Esophagus squamous epithelium (tissue), 4 donors: ENCODE data around the gene TNNT1.
"Not testable (repeated sequence)": the region's sequence is repeated elsewhere in the genome, so short reads cannot be mapped to it uniquely, and the experiment has no call there.

ENCODE experiments used
- POLR2A ChIP-seq, 4 donors: fragments of 450-650 bp; IDR thresholded peaks; one replicate each; pipeline ENCODE4 v1.6.1; 2017; ENCODE audit warnings: antibody characterized with exemption in 4 of 4, mild to moderate bottlenecking in 4 of 4, moderate library complexity in 3 of 4
- TF ChIP-seq, protein P1 (sequence below), 6 experiments: fragments of 450-650 bp in 4 of 6; fragments of 200-600 bp in 2 of 6; sonication (generic) in 2 of 6; IDR thresholded peaks; one replicate each; pipeline ENCODE4 v1.5.1; 2016 to 2019; ENCODE audit warnings: antibody characterized with exemption in 6 of 6, mild to moderate bottlenecking in 4 of 6, moderate library complexity in 4 of 6

DNA sequence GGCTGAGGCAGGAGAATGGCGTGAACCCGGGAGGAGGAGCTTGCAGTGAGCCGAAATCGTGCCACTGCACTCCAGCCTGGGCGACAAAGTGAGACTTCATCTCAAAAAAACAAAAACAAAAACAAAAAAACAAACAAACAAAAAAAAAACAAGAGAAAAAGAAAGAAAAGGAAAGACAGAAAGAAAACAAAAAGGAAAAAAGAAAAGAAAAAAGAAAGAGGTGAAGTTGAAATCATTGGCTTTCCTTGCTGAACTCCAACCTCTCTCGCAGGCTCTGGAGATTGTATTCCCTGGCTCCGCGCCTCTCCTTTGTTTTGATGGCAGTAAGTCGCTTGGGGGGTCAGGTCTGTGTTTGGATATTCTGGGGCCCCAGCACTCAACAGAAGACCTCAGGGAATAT, 23.3 kb upstream of the TNNT1 start:
- TF ChIP-seq POLR2A (IDR thresholded peaks at IDR 0.05) = not testable (repeated sequence)
- TF ChIP-seq, protein P1, sequence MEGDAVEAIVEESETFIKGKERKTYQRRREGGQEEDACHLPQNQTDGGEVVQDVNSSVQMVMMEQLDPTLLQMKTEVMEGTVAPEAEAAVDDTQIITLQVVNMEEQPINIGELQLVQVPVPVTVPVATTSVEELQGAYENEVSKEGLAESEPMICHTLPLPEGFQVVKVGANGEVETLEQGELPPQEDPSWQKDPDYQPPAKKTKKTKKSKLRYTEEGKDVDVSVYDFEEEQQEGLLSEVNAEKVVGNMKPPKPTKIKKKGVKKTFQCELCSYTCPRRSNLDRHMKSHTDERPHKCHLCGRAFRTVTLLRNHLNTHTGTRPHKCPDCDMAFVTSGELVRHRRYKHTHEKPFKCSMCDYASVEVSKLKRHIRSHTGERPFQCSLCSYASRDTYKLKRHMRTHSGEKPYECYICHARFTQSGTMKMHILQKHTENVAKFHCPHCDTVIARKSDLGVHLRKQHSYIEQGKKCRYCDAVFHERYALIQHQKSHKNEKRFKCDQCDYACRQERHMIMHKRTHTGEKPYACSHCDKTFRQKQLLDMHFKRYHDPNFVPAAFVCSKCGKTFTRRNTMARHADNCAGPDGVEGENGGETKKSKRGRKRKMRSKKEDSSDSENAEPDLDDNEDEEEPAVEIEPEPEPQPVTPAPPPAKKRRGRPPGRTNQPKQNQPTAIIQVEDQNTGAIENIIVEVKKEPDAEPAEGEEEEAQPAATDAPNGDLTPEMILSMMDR (IDR thresholded peaks at IDR 0.05) = not testable (repeated sequence)
